HEK293 (cell line): ENCODE data around the gene YIPF4.

ENCODE experiments used
- CTCF ChIP-seq: fragments of 450-650 bp; formaldehyde crosslinking; IDR thresholded peaks from 2 replicates; pipeline ENCODE4 v1.5.1; 2016; ENCODE audit warnings: missing biosample characterization, missing genetic modification characterization
- FEZF1 ChIP-seq: fragments of 450-650 bp; formaldehyde crosslinking; IDR thresholded peaks from 2 replicates; pipeline ENCODE4 v1.5.1; 2016; ENCODE audit warnings: missing biosample characterization, missing genetic modification characterization
- KLF10 ChIP-seq: fragments of 450-650 bp; IDR thresholded peaks from 2 replicates; pipeline ENCODE4 v1.5.1; 2018; ENCODE audit warnings: missing biosample characterization, mild to moderate bottlenecking, missing genetic modification characterization
- PRDM10 ChIP-seq: fragments of 450-650 bp; formaldehyde crosslinking; IDR thresholded peaks from 2 replicates; pipeline ENCODE4 v1.5.1; 2016; ENCODE audit warnings: missing biosample characterization, missing genetic modification characterization
- REST ChIP-seq: fragments of 450-650 bp; formaldehyde crosslinking; IDR thresholded peaks from 2 replicates; pipeline ENCODE4 v1.5.1; 2016; ENCODE audit warnings: missing biosample characterization, missing genetic modification characterization
- ZBTB20 ChIP-seq: fragments of 450-650 bp; formaldehyde crosslinking; IDR thresholded peaks from 2 replicates; pipeline ENCODE4 v1.5.1; 2016; ENCODE audit warnings: missing biosample characterization, missing genetic modification characterization
- ZEB2 ChIP-seq: fragments of 450-650 bp; formaldehyde crosslinking; IDR thresholded peaks from 2 replicates; pipeline ENCODE4 v1.5.1; 2016; ENCODE audit warnings: missing biosample characterization, missing genetic modification characterization
- ZNF660 ChIP-seq: fragments of 450-650 bp; IDR thresholded peaks from 2 replicates; pipeline ENCODE4 v1.5.1; 2018; ENCODE audit warnings: missing biosample characterization, mild to moderate bottlenecking, missing genetic modification characterization

GRCh38 chr2:32231959-32232358 lies 45.7 kb upstream of the YIPF4 start:
- TF ChIP-seq ZBTB20 (tag by site-specific recombination) = no peak
- TF ChIP-seq PRDM10 (tag by site-specific recombination) = no peak
- no peak for TF ChIP-seq ZNF660
- no peak for TF ChIP-seq CTCF (tag by site-specific recombination)
- no peak for TF ChIP-seq REST (tag by site-specific recombination)
- TF ChIP-seq KLF10 (tag by site-specific recombination) = no peak
- TF ChIP-seq ZEB2 (tag by site-specific recombination) = no peak
- TF ChIP-seq FEZF1 (tag by site-specific recombination) = no peak
